Measurements from ENCODE around the gene LRRC25. TPM values are rescaled to one million over a fixed set of nuclear protein-coding genes. Genes with fewer than 3 reads are reported as not detected.

Gene LRRC25
- total and polyA plus RNA-seq, 2 donors (not counting 3 experiments of a cell fraction or from before 2014, with no cell fraction given): not detected

GRCh38 chr19:18441804-18442788 is 44.7 kb upstream of the LRRC25 start:
- Histone ChIP-seq H3K9me3 (replicated peaks; ENCODE audit: control insufficient read depth, insufficient read depth, low read length) (no peaks in the 10 kb centered on the region), H3K4me1 (ENCODE audit: control insufficient read depth, extremely low read depth, insufficient read depth, low read length) (no peaks in the 10 kb centered on the region), H3K27me3 (ENCODE audit: control insufficient read depth in 2 of 2, insufficient read depth in 2 of 2, low read length in 2 of 2) (no peaks in the 10 kb centered on the region), H3K9me1 (replicated peaks; ENCODE audit: control insufficient read depth, extremely low read depth, insufficient read depth, low read length) (no peaks in the 10 kb centered on the region), H3K27ac (ENCODE audit: insufficient read depth, low read depth, low read length) (no peak overlapping the region), H3K4me3 (replicated peaks in 1 of 3; ENCODE audit: insufficient read depth in 1 of 3, low read depth in 1 of 3, low read length in 3 of 3) (no peak overlapping the region), H3K9ac (replicated peaks; ENCODE audit: extremely low read depth, insufficient read depth, low read length) (no peak overlapping the region), H3K4me2 (ENCODE audit: insufficient read depth, low read length) (no peak overlapping the region), H3K79me2 (ENCODE audit: control insufficient read depth, insufficient read depth, low read length) (no peaks in the 10 kb centered on the region), H3K36me3 (ENCODE audit: control insufficient read depth in 2 of 2, extremely low read depth in 1 of 2, insufficient read depth in 2 of 2, low read length in 2 of 2) (peaks cover 0 to 27% of the 10 kb centered on the region in 2 experiments), H4K20me1 (replicated peaks; ENCODE audit: control insufficient read depth, extremely low read depth, insufficient read depth, low read length) (no peaks in the 10 kb centered on the region), H2AFZ (ENCODE audit: low read depth, low read length) (no peak overlapping the region)
- DNase-seq (ENCODE audit: low read depth, low spot score) (no peak), FAIRE-seq (no peak)
- ChIA-PET POLR2A (no interaction called here), CTCF (interaction anchor here (0.7 kb wide), 1 partner anchor 9 kb away, joined by 3 read pairs; no protein-coding TSS in a partner anchor)
- TF ChIP-seq CTCF (IDR thresholded peaks at IDR 0.05; ENCODE audit: extremely low read depth in 1 of 2, insufficient read depth in 1 of 2, low read depth in 1 of 2, low read length in 2 of 2) (no peak), GATA2 (IDR thresholded peaks at IDR 0.05; ENCODE audit: insufficient read depth, insufficient read length, low read depth, low read length) (no peak), EZH2 (IDR thresholded peaks at IDR 0.05; ENCODE audit: borderline replicate concordance, low read depth, low read length, severe bottlenecking) (no peak), POLR2AphosphoS5 (IDR thresholded peaks at IDR 0.05; ENCODE audit: insufficient read depth, low read depth, low read length) (no peak), MAX (IDR thresholded peaks at IDR 0.05; ENCODE audit: insufficient read depth, insufficient read length) (no peak), POLR2A (IDR thresholded peaks at IDR 0.05; ENCODE audit: low read depth, low read length) (no peak), MYC (IDR thresholded peaks at IDR 0.05; ENCODE audit: low read depth, low read length) (no peak), FOS (IDR thresholded peaks at IDR 0.05; ENCODE audit: borderline replicate concordance, insufficient read depth, low read length) (no peak)
- BruUV-seq (replicated peaks): no TSS peak
- dilution Hi-C loops (cut with MboI; ENCODE audit: extremely low pct_ligation_motif_present, low sequenced_read_pairs): no loop called here
- intact Hi-C loops (cut with micrococcal nuclease): no loop called here

Data from endothelial cell of umbilical vein (primary cell).